GM18858 (cell line): ENCODE data around the gene FAM168B.

Experiments used
- ATAC-seq: cut with Tn5 transposase; IDR thresholded peaks from one replicate; pipeline ENCODE4 v1.9.1; 2021; ENCODE audit not compliant: unreplicated experiment

FAM168B gene

DNA sequence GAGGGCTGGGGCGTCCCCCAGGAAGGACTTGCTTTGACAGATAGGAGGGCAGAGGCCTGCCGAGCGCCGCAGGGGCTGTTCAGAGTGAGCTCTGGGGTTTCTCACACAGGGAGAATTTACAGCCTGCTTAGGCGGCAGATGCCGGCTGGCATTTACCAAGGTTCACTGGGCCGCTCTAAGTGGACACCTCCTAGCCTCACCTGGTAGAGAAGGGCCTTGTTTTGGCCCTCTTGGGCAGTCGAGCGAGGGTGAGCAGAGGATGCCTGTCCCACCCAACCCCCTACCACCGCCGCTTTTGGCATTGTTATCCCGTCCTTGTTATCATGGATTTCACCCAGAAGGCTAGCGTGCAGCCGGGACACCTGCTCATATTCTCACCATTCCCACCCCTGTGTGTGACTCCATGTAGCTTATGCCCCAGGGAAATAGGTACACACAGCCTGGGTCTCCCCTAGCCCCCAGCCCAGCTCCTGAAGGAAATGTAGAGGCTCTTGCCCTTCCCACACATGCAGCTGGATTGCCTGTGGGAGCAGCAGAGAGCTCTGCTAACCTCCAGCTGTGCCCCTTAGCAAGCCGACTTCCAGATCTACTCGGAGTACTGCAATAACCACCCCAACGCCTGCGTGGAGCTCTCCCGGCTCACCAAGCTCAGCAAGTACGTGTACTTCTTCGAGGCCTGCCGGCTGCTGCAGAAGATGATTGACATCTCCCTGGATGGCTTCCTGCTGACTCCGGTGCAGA lies 52.4 kb downstream of the FAM168B start:
- no peak for ATAC-seq

DNA sequence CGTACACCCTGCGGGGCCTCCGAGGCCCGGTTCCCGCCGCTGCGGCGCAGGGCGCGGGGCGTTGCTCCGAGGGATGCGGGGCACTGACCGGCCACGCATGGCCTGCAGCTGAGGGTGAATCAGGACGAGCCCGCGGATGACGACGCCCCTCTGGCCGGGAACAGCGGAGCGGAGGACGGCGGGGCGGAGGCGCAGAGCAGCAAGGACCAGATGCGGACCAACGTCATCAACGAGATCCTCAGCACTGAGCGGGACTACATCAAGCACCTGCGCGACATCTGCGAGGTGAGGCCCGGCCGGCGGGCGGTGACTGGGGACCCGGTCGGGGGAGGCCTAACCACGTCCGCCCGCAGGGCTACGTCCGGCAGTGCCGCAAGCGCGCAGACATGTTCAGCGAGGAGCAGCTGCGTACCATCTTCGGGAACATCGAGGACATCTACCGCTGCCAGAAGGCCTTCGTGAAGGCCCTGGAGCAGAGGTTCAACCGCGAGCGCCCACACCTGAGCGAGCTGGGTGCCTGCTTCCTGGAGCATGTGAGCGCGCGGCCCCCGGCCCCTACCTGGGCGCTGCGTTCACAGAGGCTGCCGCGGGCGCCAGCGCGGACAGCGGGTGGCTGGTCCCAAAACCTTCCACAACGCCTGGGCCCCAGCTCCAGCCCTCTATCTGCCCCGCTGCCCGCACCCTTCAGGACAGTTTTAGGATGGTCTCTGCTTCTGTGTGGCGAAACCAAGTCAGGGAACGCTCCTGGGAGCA lies 53.2 kb downstream of the FAM168B start:
- ATAC-seq: no peak

DNA sequence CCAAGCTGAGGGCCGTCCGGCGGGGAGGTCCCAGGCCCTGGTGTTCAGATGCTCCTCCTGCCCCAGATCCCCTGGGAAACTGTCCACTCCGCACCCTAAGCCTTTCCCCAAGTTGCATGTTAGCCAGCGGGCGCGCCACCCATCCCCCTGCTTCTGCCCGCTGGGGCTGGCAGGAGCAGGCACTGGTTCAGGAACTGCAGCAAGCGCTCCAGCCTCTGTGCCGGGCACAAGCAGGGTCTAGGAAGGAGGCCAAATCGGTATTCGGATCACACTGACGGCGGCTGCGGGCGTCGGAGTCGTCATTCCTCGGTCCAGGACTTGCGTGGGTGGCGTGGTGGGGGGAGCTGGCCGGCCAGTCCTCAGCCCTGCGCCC lies 53.7 kb downstream of the FAM168B start:
- ATAC-seq: no peak

DNA sequence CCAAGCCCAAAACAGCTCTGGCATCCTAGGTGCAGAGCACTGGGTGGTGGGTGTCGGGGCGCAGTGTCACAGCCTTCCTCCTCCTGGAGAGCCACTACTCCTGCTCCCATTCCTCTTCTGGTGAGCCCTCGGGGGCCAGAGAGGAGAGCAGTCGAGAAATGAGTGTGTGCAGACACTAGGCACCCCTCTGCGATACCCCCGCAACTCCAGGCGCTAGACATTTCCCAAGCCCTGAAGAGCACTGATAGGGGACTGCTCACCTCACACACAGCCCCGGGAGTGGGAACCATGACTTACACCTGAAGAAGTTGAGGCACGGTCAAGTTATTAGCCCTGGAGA lies 54.2 kb downstream of the FAM168B start:
- ATAC-seq: no peak

DNA sequence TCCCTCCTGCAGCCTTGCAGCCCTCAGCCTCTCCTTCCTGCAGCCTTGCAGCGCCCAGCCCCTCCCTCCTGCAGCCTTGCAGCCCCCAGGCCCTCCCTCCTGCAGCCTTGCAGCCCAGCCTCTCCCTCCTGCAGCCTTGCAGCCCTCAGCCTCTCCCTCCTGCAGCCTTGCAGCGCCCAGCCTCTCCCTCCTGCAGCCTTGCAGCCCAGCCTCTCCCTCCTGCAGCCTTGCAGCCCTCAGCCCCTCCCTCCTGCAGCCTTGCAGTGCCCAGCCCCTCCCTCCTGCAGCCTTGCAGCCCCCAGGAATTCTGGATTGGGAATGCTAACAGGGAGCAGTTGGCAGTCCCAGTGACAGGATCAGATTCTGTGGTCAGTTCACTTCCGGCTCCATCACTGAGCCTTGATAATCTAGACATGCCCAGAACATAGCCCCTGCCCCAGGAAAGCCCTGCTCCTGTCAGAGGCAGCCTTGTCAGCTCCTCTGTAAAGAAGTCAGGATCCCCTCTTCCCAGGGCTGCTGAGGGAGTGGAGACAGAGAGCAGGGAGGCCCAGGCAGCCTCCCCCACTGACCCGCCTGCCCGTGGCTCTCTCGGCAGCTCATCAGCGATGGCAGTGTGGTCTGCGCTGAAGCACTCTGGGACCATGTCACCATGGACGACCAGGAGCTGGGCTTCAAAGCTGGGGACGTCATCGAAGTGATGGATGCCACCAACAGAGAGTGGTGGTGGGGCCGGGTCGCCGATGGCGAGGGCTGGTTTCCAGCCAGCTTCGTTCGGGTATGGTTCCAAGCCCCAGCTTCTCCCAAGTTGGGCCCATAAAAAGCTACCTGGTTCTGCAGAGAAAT lies 54.8 kb downstream of the FAM168B start:
- ATAC-seq: no peak

DNA sequence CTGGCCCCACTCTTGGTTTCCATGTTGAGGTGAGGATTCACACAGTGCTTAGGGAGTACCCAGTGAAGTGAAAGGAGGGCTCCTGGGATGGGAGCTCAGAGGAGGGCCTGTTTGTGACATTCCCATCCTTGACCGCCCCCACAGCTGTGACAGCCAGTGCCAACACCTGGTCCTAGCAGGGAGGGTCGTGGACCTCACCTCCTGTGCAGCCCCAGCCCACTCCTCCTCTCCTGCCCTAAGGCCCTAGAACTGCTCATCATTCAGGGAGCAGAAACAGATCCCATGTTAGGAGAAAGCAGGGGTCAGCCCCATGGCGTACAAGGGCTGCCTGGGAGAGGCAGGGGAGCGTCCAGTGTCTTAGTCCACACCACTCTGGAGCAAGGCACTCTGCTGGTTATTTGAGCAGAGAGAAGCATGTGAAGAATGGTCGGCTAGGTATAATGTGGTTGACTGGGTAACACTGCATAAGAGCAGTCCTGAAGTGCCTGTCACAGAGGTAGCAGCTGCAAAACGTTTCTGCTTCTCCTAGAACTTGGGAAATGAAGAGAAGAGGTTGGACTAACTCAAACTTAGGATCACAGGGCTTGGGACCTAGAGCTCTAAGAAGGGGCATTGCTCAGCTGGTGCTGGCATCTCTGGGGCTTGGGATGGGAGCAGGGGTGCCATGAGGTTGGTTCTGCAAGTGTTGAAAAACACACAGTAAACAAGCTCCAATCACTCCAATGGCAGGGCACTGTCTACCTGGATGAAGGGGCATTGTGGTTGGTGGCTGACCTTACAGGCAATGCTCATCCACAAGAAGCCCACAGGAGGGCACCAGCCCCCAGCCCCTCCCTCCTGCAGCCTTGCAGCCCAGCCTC lies 55.6 kb downstream of the FAM168B start:
- ATAC-seq: no peak

DNA sequence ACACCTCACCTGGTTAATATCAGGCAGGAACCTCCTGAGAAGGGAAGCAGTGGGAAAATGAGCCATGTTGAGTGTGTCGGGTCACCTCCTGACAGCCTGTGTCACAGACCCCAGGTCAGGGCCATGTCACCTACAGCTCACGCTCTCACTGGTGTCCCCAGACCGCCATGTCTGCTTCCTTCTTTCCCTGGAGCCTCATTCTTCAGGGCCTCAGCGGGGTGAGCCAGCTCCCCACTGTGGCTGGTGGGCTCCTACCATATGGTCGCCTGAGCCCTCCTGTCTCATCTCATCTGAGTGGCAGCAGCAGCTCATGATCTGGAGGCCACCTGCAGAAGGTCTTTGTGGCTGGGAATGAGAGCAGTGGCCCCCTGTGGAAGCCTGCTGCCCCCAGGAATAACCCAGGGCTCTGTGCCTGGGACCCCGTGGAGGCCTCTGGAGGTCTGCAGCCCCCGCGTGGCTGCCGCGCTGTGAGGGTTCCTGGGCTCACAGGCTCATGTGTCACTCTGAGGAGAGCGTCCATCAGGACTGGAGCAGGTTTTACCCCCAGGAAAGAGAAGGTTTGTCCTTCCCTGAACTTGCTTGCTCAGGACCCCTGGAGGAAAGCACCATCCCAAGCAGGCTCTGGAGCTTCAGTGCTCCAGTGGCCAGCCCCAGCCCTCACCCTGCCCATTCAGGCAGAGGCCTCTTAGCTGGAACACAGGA lies 56.4 kb downstream of the FAM168B start:
- no peak for ATAC-seq

DNA sequence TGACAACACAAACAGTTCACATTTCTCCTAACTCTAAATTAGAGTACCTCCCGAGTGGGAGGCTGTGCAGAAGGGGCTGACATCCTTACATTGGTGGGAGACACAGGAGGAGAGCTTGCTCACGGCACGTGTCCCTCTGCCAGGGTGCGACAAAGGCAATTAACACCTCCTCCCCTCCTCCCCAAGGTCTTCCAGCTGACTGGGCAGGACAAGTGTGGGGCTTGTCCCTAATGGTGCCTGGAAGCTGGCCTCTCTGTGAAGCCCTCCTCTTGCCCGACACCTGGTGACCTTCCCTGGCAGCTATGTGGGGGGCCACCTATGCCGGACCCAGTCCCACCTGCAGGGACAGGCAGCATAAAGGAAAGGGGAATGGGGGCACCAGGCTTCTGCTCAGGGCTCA lies 57.0 kb downstream of the FAM168B start:
- ATAC-seq: no peak

DNA sequence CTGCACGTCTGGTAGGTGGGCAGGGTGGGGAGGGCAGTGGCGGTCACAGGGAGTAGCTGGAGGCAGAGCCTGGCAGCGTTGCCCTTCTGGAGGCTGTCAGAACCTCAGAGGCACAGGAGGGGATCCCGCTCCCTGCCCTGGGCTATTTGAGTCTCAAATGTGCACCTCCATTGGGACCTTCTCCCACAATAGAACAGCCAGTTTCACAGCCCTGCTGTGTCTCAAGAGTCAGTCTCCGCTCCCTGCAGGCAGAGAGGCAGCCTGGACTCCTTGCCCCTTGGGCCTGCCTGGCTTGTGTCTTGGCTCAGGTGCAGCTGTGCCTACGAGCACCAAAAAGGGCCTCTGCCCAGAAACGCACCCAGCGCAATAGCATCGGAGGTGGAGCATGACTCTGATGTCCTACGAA lies 57.4 kb downstream of the FAM168B start:
- ATAC-seq: no peak

DNA sequence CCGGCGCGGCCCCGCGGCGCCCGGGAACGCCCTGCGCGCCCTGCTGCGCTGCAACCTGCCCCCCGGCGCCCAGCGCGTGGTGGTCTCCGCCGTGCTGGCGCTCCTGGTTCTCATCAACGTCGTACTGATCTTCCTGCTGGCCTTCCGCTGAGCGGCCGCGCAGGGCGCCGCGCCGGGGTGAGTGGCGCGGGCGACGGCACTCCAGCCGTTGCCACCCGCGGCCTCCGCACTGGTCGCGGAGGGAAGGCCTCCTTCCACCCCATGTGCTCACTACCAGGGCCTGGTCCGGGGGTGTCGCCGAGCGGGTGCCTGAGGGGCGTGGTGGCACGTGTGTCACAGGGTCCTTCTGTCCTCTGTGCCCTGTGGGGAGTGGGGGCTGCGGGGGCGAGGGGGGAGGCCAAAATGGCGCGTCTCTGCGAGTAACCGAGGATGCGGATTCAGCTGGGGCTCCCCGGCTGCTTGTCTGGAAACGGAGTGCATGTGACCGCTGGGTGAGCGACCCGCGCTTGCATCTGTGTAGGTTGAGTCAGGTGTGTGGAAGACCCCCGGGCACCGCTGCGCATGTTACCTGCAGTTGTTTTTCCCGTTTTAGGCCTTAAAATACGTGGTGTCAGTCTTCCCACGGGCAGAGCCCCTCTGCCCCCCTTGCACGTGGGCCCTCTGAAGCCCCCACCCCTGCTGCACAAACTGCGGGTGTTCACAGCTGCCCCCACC lies 58.0 kb downstream of the FAM168B start:
- no peak for ATAC-seq

DNA sequence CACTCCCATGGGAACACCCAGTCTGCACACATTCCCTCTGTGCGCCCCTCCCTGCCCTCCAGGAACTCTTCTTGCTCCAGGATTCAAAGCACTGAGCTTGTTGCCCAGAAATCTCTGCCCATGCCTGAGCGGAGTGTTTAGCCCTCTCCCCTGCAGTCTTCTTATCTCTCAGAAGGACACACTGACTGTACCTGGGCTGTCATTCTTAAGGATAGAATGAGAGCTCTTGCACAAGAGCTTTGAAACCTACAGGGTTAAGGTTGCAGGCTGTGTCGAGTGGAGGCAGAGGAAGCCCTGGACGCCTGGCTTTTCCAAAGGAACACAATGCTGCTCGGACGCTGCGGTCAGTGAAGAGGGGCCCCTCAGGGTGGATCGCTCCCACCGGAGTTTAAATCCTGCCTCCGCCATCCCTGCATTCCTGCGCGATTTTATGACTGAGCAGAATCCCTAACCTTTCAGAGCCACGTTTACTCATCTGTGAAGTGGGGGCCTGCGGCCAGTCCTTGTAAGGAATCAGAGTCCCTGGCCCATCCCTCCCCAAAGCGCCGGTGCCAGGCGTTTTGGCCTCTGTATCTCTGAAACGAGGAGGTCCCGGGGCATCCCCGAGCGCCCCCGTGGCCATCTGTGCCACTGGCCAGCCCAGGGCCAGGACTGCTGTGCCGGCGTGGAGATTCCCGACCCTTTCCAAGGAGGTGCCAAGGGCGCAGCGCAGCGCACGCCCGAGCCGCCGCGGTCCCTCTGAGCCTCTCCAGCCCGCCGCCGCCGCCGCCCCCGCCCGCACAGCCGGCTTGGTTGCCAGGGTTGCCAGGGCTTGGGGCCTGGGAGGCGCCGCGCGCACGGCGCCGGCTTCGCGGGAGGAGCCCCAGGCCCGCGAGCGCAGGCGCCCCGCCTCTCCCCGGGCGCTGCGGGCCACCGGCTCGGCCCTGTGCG lies 58.9 kb downstream of the FAM168B start:
- no peak for ATAC-seq

DNA sequence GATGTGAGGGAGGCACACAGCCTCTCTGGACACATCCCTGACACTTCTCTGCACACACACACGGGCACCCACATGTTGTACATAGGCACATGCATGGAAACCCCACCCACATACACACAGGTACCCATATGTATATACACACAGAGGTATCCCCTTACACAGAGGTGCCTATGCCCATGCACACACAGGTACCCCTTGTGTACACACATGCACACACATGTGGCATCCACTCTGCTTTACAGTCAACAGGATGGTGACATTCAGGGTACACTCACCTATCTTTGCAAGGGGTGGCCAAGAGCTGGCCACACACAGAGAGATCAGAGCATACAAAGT lies 59.5 kb downstream of the FAM168B start:
- no peak for ATAC-seq

DNA sequence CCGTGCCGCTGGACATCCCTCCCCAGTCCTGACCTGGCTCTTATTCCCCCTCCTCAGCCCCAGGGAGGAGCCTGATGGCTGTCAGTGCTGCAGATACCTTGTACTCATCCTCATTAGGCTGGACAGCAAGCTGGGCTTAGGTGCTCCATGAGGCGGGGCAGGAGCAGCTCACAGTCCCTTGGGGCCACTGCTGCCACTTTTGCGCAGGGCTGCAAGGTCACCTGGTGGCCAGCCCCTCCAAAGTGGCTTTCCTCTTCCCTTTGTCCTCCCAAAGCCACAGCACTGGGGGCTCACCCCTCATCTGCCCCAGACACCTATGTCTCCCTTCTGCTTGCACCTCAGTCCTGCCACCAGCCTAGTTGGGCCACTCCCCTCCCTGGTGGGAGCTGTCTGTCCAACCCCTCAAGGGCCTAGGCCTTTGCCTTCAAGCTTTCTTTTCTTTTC lies 60.8 kb downstream of the FAM168B start:
- no peak for ATAC-seq

DNA sequence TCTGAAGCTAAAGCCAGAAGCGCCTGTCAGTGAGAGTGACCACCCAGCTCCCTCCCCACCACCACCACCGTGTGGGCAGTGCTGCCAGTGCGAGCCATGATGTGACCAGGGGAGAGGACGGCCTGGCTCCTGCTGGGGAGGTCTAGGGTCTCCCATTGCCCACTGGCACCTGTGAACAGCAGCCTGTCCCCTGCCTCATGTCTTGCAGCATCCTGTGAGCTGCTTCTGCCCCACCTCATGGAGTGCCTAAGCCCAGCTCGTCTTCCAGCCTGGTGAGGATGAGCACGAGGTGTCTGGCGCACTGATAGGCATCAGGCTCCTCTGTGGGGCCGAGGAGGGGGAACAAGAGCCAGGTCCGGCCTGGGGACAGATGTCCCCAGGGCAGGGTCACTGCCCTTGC lies 61.4 kb downstream of the FAM168B start:
- no peak for ATAC-seq

DNA sequence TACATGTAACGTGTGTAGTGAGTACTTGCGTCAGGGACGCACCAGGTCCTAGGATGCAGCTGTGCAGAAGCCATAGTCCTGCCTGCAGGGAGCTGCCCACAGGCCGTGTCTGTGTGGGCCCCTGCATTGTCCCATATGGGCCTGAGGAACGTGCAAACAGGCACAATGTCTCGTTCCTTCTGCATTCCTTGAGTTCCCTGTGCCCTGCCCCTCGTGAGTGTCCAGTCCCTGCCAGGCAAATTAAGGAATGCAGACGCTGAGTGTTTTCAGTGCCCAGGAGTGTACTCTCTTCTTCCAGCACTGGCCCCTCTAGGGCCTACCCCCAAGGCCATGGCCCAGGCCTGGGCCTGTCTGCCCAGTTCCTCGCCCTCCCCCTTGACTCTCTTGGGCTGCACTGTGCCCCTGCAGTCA lies 61.8 kb downstream of the FAM168B start:
- ATAC-seq: no peak

DNA sequence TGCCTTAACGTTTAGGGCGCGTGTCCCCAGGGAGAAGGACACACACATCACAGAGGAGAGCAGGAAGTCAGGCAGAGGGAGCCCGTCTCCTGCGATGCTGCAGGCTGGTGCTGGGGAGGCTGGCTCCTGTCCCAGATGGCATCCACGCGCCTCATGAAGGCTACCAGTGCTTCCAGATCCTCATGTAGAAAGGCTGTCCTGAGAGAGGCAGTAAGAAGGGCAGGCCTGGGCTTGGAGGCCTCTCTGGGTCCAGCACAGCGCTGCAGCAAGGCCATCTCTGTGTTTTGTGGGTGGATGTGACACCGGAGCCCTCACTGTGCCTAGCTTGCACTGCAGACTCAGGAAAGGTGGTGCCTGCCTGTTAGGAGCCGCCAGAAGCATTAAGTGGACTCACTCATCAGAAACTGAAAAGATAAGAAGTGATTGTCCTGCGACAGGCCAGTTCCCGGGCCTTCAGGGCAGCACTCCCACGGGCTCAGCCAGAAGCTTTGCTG lies 62.7 kb downstream of the FAM168B start:
- ATAC-seq: no peak

DNA sequence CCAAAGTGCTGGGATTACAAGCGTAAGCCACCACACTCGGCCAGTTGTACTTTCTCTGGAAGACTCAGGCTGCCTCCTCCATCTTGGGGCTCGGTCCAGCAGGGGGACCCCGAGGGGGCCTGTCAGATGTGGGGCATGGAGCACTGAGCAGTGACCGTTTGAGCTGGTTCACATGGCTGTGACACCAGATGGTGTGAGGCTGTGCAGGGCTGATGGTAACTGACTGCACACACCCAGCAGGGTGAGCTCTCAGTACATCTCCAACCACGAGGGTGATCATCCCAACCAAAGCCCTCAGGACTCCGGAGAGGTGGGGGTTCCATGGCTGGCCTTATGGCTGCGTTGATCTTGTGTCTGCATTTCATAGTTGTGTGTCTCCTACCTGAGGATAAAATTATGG lies 63.4 kb downstream of the FAM168B start:
- ATAC-seq: no peak
